GM12801 (cell line): Measurements from ENCODE around the gene NID1.

Experiments
- CTCF ChIP-seq: IDR thresholded peaks from one replicate; pipeline ENCODE4 v1.5.1; 2011; ENCODE audit warnings: control low read depth; ENCODE audit not compliant: insufficient read length; ENCODE audit errors: extremely low read depth

NID1 gene

GRCh38 chr1:236016083-236016482 is 48.8 kb downstream of the NID1 start:
- no peak for TF ChIP-seq CTCF

- no peak for TF ChIP-seq CTCF
Observed at GRCh38 chr1:236015539-236015938, 49.4 kb downstream of the NID1 start.

GRCh38 chr1:236013330-236013729 is 51.6 kb downstream of the NID1 start:
- TF ChIP-seq CTCF, result no peak

- TF ChIP-seq CTCF, result no peak
Observed at GRCh38 chr1:236011641-236012040, 53.2 kb downstream of the NID1 start.

- TF ChIP-seq CTCF, result no peak
Observed at GRCh38 chr1:236010443-236010842, 54.4 kb downstream of the NID1 start.

- no peak for TF ChIP-seq CTCF
Observed at GRCh38 chr1:236009857-236010256, 55.0 kb downstream of the NID1 start.

GRCh38 chr1:236009191-236009590 is 55.7 kb downstream of the NID1 start:
- TF ChIP-seq CTCF, result no peak

GRCh38 chr1:236007781-236008180 is 57.1 kb downstream of the NID1 start:
- TF ChIP-seq CTCF, result no peak
